ENCODE measurements around the gene PLAA. TPM values are rescaled to one million over a fixed set of nuclear protein-coding genes. Genes with fewer than 3 reads are reported as not detected.

PLAA gene
- total and polyA plus RNA-seq, 3 donors from 2014 or later: 41.4 to 44.2 (median 42.6) TPM

GRCh38 chr9:26856413-26857032 is 90.5 kb downstream of the PLAA start:
- TF ChIP-seq POLR2A (IDR thresholded peaks at IDR 0.05) (no peak), CTCF (IDR thresholded peaks at IDR 0.05) (peak in 1 of 3 experiments; percentile 12)
- no peak overlapping the region for H3K27ac ChIP-seq
- H3K27me3 ChIP-seq: no peaks in the 10 kb centered on the region
- peak; percentile 50 for DNase-seq
- no peak overlapping the region for H3K4me3 ChIP-seq
- H3K4me1 ChIP-seq: no peaks in the 10 kb centered on the region
- H3K9me3 ChIP-seq: no peaks in the 10 kb centered on the region
- WGBS, 2 donors: 88 to 100% methylated on average over 1 of the region's 1 CpG
- intact Hi-C loops (cut with DNase I; ENCODE audit: low total_unique reads): no loop called here
- H3K36me3 ChIP-seq (ENCODE audit: low read depth, missing control alignments): no peaks in the 10 kb centered on the region

Small RNA genes within 50 kb of the gene (small RNA-seq; reads per million reads assigned to genes)
- 0 reads per million in 2 donors for gene RN7SL100P

Other genes starting within 250 kb of the PLAA start
- gene CAAP1, start 54.4 kb downstream of the PLAA start, total RNA-seq: 10 to 100 TPM; 25.1 to 27.6 TPM
- 24.2 TPM for gene CAAP1, start 54.4 kb downstream of the PLAA start, polyA plus RNA-seq (ENCODE audit: insufficient read depth, low read depth, low replicate concordance)
- 10 to 100 TPM; 30.2 to 37.5 TPM for gene IFT74, start 9.2 kb upstream of the PLAA start, total RNA-seq
- gene IFT74, start 9.2 kb upstream of the PLAA start, polyA plus RNA-seq (ENCODE audit: insufficient read depth, low read depth, low replicate concordance): 20.7 TPM
- under 1 TPM in 1 of 2 donors, not detected in 1; 0.08 TPM for gene LRRC19, start 58.4 kb upstream of the PLAA start, total RNA-seq
- 0.38 TPM for gene LRRC19, start 58.4 kb upstream of the PLAA start, polyA plus RNA-seq (ENCODE audit: insufficient read depth, low read depth, low replicate concordance)
- gene TEK, start 162.0 kb upstream of the PLAA start, total RNA-seq: 1 to 10 TPM; 3.2 to 3.9 TPM
- gene TEK, start 162.0 kb upstream of the PLAA start, polyA plus RNA-seq (ENCODE audit: insufficient read depth, low read depth, low replicate concordance): 3.7 TPM